Measurements from ENCODE around the gene PURA.

Gene PURA

DNA sequence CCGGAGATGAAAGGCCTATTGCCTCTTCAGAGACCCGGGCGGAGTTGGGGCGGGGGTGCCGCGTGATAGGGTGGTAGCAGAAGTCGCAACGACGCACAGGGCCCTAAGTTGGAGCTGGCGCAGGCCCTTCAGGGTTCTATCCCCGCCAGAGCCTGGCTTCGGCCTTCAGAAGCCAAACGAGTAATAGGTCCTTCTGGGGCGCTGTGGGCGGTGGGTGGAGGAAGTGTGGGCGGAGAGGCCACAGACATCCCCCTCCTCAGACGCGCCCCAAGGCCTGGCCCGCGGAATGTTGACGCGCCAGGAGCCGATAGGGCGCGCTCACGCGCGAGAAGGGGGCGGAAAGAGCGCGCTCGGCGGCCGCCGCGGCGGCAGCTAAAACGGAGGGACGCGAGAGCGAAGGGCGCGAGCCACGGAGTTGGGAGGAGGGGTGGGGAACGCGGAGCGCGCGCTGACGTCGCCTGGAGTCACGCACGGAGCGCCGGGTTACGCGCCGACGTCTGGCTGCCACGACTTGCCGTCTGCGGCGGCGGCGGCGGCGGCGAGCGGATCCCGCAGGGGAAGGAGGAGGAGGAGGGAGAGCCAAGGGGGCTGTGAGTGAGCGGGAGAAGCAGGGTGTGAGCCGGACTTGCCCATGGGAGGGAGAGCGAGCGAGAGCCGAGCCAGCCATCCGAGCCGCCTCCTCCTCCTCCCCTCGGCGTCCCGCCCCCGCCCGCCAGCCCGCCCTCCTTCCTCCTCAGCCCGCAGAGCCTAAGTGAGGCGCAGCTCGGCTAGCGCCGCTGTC is 6.4 kb upstream of the PURA start:
- peak overlapping the region; percentile 54 for H3K4me3 ChIP-seq (ENCODE audit: low read length)
- peaks cover 4% of the 10 kb centered on the region for H3K4me1 ChIP-seq (ENCODE audit: control insufficient read depth, low read depth, low read length)
- H4K8ac ChIP-seq (ENCODE audit: low read depth, low read length): peak overlapping the region; percentile 59
- peak overlapping the region; percentile 73 for H3K18ac ChIP-seq (ENCODE audit: low read length)
- no peak overlapping the region for H2AK5ac ChIP-seq (ENCODE audit: low read length)
- no peak overlapping the region for H3K4ac ChIP-seq (ENCODE audit: low read depth, low read length)
- DNase-seq: peak; percentile 96
- H3K79me1 ChIP-seq (ENCODE audit: low read length): no peaks in the 10 kb centered on the region
- H3K23ac ChIP-seq (ENCODE audit: low read length): peak overlapping the region; percentile 74
- H3K79me2 ChIP-seq (ENCODE audit: control insufficient read depth, insufficient read depth, low read length): no peaks in the 10 kb centered on the region
- peaks cover 27% of the 10 kb centered on the region for H3K27me3 ChIP-seq (ENCODE audit: insufficient read depth, low read length, poor library complexity)
- no peak overlapping the region for H4K5ac ChIP-seq (ENCODE audit: low read length)
- H2BK5ac ChIP-seq (ENCODE audit: low read length): peak overlapping the region; percentile 41
- no peak overlapping the region for H2BK120ac ChIP-seq (ENCODE audit: low read depth, low read length)
- no peaks in the 10 kb centered on the region for H3K36me3 ChIP-seq (ENCODE audit: control insufficient read depth, insufficient read depth, low read length)
- peak overlapping the region; percentile 39 for H3K4me2 ChIP-seq (ENCODE audit: low read length)
- peak overlapping the region; percentile 81 for H3K9ac ChIP-seq (ENCODE audit: low read length)
- H2BK15ac ChIP-seq (replicated peaks; ENCODE audit: low read depth): no peak overlapping the region
- H3K56ac ChIP-seq (ENCODE audit: low read length): peak overlapping the region; percentile 93
- peak overlapping the region; percentile 41 for H3K27ac ChIP-seq (ENCODE audit: low read depth, low read length)
- no CpG with 5 or more reads among the region's 88 CpGs for WGBS (ENCODE audit: extremely low coverage, insufficient coverage, low lambda C conversion rate)

DNA sequence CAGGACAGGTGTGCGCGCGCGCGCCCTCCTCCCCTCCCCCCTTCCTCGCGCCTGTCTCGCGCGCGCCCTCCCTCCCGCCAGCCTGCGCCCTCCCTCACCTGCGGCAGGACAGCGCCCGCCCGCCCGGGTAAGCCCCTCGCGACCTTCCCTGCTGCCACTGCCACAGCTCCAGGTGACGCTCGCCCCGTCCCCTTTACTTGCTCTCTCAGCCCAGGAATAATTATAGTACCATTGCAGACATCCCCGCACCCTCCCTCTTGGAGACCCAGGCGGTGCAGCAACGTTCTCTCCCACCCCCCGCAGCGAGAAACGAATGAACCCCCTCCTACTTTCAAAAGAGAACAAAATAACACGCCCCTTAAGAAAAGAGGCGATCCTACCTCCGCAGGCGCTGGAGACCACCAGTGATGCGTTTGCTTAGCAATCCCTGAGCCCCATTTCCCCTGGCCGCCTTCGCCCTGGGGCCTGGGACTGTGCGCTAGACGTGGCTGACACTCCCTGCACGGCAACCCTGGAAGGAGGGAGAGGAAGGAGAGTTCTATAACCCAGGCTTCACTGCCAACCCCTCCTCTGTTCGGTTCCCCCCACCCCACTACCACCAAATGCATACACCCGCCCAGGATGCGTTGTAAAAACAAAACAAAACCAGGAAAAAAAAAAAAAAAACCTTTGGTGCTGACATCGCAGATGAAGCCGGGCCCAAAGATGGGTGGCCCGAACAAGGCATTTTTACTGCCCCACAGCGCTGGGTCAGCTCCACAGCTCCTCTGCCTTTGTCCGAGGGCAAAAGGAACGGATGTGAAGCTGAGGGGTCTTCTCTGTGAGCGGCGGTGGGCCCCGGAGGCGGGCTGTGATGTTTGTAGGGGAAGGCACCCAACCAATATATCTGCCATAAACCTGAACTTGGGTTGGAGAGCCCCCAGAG is 5.6 kb upstream of the PURA start:
- H3K4ac ChIP-seq (ENCODE audit: low read depth, low read length): no peak overlapping the region
- no peak overlapping the region for H4K5ac ChIP-seq (ENCODE audit: low read length)
- H3K4me2 ChIP-seq (ENCODE audit: low read length): peak overlapping the region; percentile 74
- no peak overlapping the region for H4K8ac ChIP-seq (ENCODE audit: low read depth, low read length)
- peak overlapping the region; percentile 0 for H3K4me3 ChIP-seq (ENCODE audit: low read length)
- H3K4me1 ChIP-seq (ENCODE audit: control insufficient read depth, low read depth, low read length): peaks cover 4% of the 10 kb centered on the region
- no peak overlapping the region for H2BK120ac ChIP-seq (ENCODE audit: low read depth, low read length)
- no peaks in the 10 kb centered on the region for H3K79me2 ChIP-seq (ENCODE audit: control insufficient read depth, insufficient read depth, low read length)
- no peaks in the 10 kb centered on the region for H3K36me3 ChIP-seq (ENCODE audit: control insufficient read depth, insufficient read depth, low read length)
- H3K79me1 ChIP-seq (ENCODE audit: low read length): no peaks in the 10 kb centered on the region
- no CpG with 5 or more reads among the region's 52 CpGs for WGBS (ENCODE audit: extremely low coverage, insufficient coverage, low lambda C conversion rate)
- H2BK15ac ChIP-seq (replicated peaks; ENCODE audit: low read depth): no peak overlapping the region
- H3K27ac ChIP-seq (ENCODE audit: low read depth, low read length): no peak overlapping the region
- peak overlapping the region; percentile 7 for H3K9ac ChIP-seq (ENCODE audit: low read length)
- DNase-seq: peak; percentile 49
- H3K18ac ChIP-seq (ENCODE audit: low read length): no peak overlapping the region
- no peak overlapping the region for H3K23ac ChIP-seq (ENCODE audit: low read length)
- no peak overlapping the region for H2AK5ac ChIP-seq (ENCODE audit: low read length)
- peaks cover 31% of the 10 kb centered on the region for H3K27me3 ChIP-seq (ENCODE audit: insufficient read depth, low read length, poor library complexity)
- H3K56ac ChIP-seq (ENCODE audit: low read length): peak overlapping the region; percentile 93
- no peak overlapping the region for H2BK5ac ChIP-seq (ENCODE audit: low read length)

DNA sequence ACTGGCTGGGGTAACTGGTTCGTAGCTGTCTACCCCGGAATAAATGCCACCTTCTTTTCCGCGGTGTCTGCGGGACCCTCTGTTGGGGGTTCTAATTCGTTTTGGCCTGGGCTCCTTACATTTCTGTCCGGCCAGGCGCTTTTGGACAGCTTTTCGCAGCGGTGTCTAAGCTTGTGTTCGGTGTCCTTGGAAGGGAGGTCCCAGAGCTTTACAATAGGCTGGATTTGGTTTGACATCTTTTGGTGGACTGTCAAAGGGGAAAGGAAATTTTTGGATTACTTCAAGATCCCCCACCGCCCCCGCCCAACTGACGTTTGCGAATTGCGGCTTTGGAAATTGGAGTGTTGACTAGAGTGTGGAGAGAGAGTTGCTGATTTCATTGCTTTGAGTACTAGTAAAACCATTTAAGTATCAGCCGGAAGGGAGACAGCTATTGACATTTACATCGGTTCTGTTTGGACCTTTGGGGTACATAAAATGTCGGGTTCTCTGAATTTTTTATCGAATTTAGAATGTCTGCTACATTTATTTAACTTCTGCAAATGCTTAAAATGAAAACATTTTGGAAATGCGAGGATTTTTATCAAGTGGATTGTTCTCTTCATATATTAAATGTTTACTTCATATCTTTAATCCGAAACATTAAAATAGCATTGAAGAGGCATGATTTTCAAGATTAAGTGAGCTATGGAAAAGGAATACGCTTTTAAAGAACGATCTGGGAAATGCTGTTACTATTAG is 4.7 kb upstream of the PURA start:
- Histone ChIP-seq H2AK5ac (ENCODE audit: low read length) (no peak overlapping the region), H3K4me1 (ENCODE audit: control insufficient read depth, low read depth, low read length) (peaks cover 4% of the 10 kb centered on the region), H4K5ac (ENCODE audit: low read length) (no peak overlapping the region), H3K79me1 (ENCODE audit: low read length) (no peaks in the 10 kb centered on the region), H3K27me3 (ENCODE audit: insufficient read depth, low read length, poor library complexity) (peaks cover 31% of the 10 kb centered on the region), H3K23ac (ENCODE audit: low read length) (no peak overlapping the region), H3K56ac (ENCODE audit: low read length) (no peak overlapping the region), H3K4me3 (ENCODE audit: low read length) (no peak overlapping the region), H3K9ac (ENCODE audit: low read length) (no peak overlapping the region), H3K4ac (ENCODE audit: low read depth, low read length) (no peak overlapping the region), H3K79me2 (ENCODE audit: control insufficient read depth, insufficient read depth, low read length) (no peaks in the 10 kb centered on the region), H3K18ac (ENCODE audit: low read length) (no peak overlapping the region), H2BK15ac (replicated peaks; ENCODE audit: low read depth) (no peak overlapping the region), H2BK120ac (ENCODE audit: low read depth, low read length) (no peak overlapping the region), H2BK5ac (ENCODE audit: low read length) (no peak overlapping the region), H3K27ac (ENCODE audit: low read depth, low read length) (no peak overlapping the region), H3K36me3 (ENCODE audit: control insufficient read depth, insufficient read depth, low read length) (no peaks in the 10 kb centered on the region), H4K8ac (ENCODE audit: low read depth, low read length) (no peak overlapping the region), H3K4me2 (ENCODE audit: low read length) (peak overlapping the region; percentile 14)
- DNase-seq: peak; percentile 36
- no CpG with 5 or more reads among the region's 24 CpGs for WGBS (ENCODE audit: extremely low coverage, insufficient coverage, low lambda C conversion rate)

DNA sequence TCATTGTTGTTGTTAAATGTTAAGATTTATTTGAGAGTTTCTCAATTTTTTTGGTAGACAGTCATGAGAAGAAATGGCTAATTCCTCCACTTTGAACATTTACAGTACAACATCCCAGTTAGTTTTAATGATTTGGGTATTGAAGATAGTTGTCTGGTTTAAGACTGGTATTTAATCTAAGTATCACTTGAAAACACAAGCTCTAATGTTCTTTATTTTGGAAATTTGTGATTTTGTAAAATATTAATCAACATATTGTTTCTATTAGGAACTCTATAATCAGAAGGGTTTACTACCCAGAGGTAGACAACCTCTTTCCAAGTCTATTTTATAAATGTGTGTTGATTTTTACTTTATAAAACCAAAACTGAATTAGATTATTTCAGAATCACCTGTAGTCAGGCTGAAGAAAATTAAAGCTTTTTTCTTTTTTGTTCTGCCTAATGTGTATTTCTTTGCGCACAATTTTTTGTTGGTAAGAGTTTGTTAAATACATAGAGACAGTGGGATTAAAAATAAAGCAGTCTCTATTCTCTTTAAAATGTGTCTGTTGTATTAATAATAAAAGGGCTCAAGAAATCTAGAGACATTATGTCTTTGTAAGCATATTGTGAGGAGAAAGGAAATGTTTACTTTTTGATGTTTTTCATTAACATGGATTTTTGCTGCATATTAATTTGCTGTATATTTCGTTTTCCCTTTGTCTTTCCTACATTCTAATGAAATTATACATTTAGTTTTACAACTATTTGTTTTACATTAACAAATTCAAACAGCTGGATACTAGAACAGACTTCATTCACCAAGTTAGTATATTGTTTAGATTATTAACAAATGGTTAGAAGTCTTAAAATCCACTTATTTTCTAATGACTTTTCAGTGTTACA is 3.9 kb upstream of the PURA start:
- WGBS (ENCODE audit: extremely low coverage, insufficient coverage, low lambda C conversion rate): no CpG with 5 or more reads among the region's 2 CpGs
- Histone ChIP-seq H3K4me3 (ENCODE audit: low read length) (no peak overlapping the region), H4K8ac (ENCODE audit: low read depth, low read length) (no peak overlapping the region), H3K27ac (ENCODE audit: low read depth, low read length) (no peak overlapping the region), H3K79me2 (ENCODE audit: control insufficient read depth, insufficient read depth, low read length) (no peaks in the 10 kb centered on the region), H3K36me3 (ENCODE audit: control insufficient read depth, insufficient read depth, low read length) (no peaks in the 10 kb centered on the region), H3K9ac (ENCODE audit: low read length) (no peak overlapping the region), H3K4ac (ENCODE audit: low read depth, low read length) (no peak overlapping the region), H2BK5ac (ENCODE audit: low read length) (no peak overlapping the region), H3K4me2 (ENCODE audit: low read length) (no peak overlapping the region), H4K5ac (ENCODE audit: low read length) (no peak overlapping the region), H3K23ac (ENCODE audit: low read length) (no peak overlapping the region), H2AK5ac (ENCODE audit: low read length) (no peak overlapping the region), H3K27me3 (ENCODE audit: insufficient read depth, low read length, poor library complexity) (peaks cover 28% of the 10 kb centered on the region), H3K4me1 (ENCODE audit: control insufficient read depth, low read depth, low read length) (peaks cover 4% of the 10 kb centered on the region), H2BK120ac (ENCODE audit: low read depth, low read length) (no peak overlapping the region), H3K56ac (ENCODE audit: low read length) (no peak overlapping the region), H3K18ac (ENCODE audit: low read length) (no peak overlapping the region), H2BK15ac (replicated peaks; ENCODE audit: low read depth) (no peak overlapping the region), H3K79me1 (ENCODE audit: low read length) (no peaks in the 10 kb centered on the region)
- no peak for DNase-seq

DNA sequence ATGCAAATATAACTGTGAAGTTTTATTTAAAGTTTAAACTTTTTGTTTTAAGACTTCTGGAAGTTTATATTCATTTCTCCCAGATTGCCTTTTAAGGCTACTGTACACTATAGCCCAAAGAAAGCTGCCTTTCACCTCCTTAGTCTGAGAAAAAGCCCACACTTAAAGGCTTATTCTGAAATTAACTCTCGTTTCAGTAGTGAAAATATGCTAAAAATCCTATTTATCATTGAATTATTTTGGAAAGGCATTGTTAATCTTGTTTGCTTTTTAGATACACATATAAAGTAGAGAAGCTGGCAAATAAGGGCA is 3.3 kb upstream of the PURA start:
- no peak overlapping the region for H2BK15ac ChIP-seq (replicated peaks; ENCODE audit: low read depth)
- H3K79me2 ChIP-seq (ENCODE audit: control insufficient read depth, insufficient read depth, low read length): no peaks in the 10 kb centered on the region
- H3K36me3 ChIP-seq (ENCODE audit: control insufficient read depth, insufficient read depth, low read length): no peaks in the 10 kb centered on the region
- peaks cover 28% of the 10 kb centered on the region for H3K27me3 ChIP-seq (ENCODE audit: insufficient read depth, low read length, poor library complexity)
- H3K9ac ChIP-seq (ENCODE audit: low read length): no peak overlapping the region
- no peak overlapping the region for H3K4ac ChIP-seq (ENCODE audit: low read depth, low read length)
- H2BK120ac ChIP-seq (ENCODE audit: low read depth, low read length): no peak overlapping the region
- WGBS (ENCODE audit: extremely low coverage, insufficient coverage, low lambda C conversion rate): no CpG with 5 or more reads among the region's 1 CpG
- DNase-seq: no peak
- H3K23ac ChIP-seq (ENCODE audit: low read length): no peak overlapping the region
- H3K4me2 ChIP-seq (ENCODE audit: low read length): no peak overlapping the region
- peaks cover 4% of the 10 kb centered on the region for H3K4me1 ChIP-seq (ENCODE audit: control insufficient read depth, low read depth, low read length)
- H3K56ac ChIP-seq (ENCODE audit: low read length): no peak overlapping the region
- no peak overlapping the region for H2BK5ac ChIP-seq (ENCODE audit: low read length)
- H3K4me3 ChIP-seq (ENCODE audit: low read length): no peak overlapping the region
- H3K27ac ChIP-seq (ENCODE audit: low read depth, low read length): no peak overlapping the region
- no peak overlapping the region for H3K18ac ChIP-seq (ENCODE audit: low read length)
- H2AK5ac ChIP-seq (ENCODE audit: low read length): no peak overlapping the region
- no peaks in the 10 kb centered on the region for H3K79me1 ChIP-seq (ENCODE audit: low read length)
- no peak overlapping the region for H4K8ac ChIP-seq (ENCODE audit: low read depth, low read length)
- no peak overlapping the region for H4K5ac ChIP-seq (ENCODE audit: low read length)

All from mesendoderm (in vitro differentiated cells).